Stimulated activated CD4-positive, alpha-beta T cell treated with anti-CD3 and anti-CD28 coated beads, TNF-alpha, amount 100 ng/mL, for 1 hour (primary cell): ENCODE results near the gene MKI67.
"Not testable (repeated sequence)": the region's sequence is repeated elsewhere in the genome, so short reads cannot be mapped to it uniquely, and the experiment has no call there.

Experiments used
- DNase-seq, 3 donors: peaks; one replicate each; pipeline ENCODE4 v3.0.0-alpha.2; 2020; ENCODE audit warnings: low read depth in 3 of 3, low spot score in 1 of 3

Gene MKI67, protein sequence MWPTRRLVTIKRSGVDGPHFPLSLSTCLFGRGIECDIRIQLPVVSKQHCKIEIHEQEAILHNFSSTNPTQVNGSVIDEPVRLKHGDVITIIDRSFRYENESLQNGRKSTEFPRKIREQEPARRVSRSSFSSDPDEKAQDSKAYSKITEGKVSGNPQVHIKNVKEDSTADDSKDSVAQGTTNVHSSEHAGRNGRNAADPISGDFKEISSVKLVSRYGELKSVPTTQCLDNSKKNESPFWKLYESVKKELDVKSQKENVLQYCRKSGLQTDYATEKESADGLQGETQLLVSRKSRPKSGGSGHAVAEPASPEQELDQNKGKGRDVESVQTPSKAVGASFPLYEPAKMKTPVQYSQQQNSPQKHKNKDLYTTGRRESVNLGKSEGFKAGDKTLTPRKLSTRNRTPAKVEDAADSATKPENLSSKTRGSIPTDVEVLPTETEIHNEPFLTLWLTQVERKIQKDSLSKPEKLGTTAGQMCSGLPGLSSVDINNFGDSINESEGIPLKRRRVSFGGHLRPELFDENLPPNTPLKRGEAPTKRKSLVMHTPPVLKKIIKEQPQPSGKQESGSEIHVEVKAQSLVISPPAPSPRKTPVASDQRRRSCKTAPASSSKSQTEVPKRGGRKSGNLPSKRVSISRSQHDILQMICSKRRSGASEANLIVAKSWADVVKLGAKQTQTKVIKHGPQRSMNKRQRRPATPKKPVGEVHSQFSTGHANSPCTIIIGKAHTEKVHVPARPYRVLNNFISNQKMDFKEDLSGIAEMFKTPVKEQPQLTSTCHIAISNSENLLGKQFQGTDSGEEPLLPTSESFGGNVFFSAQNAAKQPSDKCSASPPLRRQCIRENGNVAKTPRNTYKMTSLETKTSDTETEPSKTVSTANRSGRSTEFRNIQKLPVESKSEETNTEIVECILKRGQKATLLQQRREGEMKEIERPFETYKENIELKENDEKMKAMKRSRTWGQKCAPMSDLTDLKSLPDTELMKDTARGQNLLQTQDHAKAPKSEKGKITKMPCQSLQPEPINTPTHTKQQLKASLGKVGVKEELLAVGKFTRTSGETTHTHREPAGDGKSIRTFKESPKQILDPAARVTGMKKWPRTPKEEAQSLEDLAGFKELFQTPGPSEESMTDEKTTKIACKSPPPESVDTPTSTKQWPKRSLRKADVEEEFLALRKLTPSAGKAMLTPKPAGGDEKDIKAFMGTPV (N-terminal part only)

DNA sequence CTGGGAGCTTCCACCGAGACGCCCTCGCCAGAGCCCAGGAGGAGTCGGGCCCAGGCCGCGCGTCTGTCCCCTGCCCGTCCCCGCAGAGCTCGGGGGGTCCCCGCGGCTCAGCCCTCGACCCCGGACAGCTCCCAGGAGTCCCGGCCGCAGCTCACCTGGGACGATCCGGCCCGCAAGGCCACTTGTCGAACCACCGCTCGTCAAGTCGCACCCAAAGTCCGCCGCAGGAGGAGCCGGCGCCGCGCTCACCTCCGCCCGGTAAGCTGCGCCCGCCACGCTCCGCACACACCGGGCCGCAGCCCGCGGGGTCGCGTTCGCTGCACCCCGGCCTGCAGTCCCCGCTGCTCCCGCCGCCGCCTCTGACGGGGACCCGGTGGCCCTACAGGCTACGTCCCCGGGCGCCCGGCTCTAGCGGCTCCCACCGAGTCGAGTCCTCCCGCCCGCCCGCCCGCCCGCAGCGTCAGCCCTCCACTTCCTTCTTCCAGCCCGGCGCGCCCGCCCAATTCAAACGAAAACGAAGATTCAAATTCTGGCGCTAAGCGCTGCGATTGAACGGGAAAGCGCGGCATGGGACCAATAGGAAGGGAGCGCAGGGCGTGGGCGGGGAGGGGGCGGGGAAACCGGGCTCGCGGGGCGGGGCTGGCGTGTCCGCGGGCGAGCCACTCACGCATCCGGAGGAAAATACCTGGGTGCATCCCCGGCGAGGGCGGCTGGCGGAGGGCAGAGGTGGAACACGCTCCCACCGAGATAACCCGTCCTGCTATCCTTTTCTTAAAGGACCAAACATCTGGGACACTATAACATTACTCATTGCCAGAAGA lies at the start of gene MKI67:
Gene MKI67 (minus strand): TSS at position 480 of the 821 bp plus-strand sequence. CDS start 756 bp downstream, outside the sequence.
- peak; percentile 69 to 85 (median 76) for DNase-seq

DNA sequence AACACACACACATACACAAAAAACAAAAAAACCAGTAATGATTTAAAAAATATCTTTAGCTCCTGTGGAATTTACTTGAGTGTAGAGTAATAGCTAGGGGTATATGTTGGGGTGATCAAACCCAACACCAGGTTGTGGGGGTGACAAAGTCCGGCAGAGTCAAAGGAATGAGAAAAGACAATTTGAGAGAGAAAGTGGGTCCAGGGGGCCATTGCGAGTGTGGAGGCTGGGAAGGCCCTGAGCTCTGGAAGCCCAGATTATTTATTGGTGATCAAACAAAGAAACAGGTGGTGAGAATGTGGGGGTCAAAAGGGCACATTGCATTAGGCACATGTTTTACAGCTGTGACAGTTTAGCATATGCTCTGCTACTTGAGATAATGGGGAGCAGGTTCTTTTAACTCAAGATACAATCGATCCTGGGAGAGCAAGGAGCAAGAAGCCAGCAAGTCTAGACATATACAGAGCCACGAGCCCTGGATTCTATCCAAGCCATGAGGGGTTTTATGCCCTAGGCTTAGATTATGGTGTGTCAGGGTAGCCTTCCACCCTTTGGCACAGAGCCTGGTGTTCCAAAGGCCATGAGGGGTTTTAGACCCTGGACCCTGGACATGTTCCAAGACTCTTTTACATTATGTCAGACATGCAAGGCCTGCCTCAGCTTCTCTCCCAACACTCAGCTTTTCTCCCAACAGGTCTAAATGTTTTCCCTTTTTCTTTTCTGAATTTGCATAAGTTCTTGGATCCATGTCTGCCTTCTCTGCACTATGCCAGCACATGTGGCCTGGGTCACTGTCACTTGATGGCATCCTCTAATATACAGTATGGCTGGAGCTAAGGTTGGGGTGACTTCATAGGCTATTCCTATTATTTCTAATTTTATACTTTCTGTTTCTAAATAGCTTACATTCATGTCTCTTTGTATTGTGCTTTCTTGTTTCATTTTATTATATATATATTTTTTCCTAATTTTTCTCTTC lies 48.6 kb upstream of the MKI67 start:
- DNase-seq = no peak

DNA sequence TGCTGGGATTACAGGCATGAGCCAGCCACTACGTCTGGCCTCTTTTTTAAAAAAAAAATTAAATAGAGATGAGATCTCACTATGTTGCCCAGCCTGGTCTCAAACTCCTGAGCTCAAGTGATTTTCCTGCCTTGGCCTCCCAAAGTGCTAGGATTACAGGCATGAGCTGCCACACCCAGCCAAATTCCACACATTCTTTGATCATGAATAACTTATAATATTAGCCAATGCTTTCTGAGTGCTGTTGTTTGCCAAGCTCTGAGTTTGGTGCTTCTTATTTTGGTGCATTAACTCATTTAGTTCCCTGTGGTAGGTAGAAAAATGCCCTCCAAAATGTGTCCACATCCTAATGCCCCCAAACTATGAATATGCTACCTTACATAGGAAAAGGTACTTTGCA lies 47.2 kb upstream of the MKI67 start:
- no peak for DNase-seq

DNA sequence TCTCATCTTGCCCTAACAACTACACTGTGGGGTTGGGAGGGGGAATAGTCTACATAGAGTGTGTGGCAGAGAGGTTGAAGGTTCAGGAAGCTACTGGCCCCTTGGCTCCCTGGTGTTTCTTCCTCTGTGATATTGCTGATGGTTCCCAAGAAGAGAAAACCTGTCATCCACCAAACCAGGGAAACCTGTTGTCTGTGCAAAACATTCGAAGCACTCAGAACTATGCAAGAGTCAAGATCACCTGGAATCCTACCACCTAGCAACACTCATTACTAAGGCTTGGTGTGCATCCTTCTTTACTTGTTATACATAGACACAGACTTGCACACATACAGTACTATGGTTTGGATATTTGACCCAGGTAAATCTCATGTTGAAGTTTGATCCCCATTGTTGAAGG lies 46.5 kb upstream of the MKI67 start:
- DNase-seq = no peak

DNA sequence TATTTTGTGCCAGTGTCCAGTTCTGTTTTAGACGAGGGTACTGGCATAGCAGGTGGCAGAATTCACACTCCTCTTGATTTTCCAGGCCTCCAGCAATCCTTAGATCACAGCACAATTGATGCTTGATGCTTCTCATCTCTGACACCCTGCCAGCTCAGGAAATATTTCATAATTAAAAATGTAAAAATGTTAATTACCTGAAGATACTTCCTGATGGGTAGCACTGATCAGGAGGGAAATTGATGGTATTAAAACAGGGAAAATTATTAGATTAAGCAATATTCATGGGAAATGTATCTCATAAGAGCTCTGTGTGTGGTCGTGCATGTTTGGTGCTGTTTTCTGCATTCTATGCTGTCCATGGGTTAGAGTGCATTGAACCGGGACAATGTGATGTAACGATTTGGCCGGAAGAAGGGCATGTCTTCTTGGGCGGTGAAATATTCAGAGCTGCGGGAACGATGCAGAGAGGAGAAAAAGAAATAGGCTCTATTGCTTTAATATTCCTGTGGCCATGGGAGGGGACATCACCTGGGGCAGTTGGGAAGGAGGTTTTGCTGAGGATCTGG lies 43.7 kb upstream of the MKI67 start:
- DNase-seq = no peak

DNA sequence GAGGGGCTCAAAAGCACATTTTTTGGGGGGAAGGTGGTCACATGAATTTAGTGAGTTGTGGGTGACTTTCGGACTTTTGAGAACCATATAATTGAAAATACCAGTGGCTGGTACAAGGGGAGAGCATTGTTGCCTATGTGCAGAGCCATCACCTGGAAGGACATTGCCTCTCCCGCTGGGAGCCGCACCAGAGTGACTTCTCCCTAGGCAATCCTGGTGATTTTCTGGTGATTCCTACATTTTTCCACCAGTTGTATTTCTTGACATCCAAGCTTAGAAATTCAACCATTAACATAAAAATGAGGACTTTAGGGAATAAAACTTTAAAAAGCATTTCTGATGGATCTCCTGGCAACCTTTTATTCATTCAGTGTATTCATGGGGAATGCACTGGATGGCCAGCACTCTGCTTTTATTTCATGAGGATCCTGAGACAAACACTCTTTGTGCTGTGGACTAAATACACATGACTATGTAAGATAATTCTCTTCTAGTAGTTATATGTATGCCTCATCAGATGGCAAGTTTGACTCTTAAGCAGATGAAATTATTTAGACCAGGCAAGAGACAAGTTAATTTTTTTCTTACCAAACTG lies 41.8 kb upstream of the MKI67 start:
- DNase-seq = no peak

DNA sequence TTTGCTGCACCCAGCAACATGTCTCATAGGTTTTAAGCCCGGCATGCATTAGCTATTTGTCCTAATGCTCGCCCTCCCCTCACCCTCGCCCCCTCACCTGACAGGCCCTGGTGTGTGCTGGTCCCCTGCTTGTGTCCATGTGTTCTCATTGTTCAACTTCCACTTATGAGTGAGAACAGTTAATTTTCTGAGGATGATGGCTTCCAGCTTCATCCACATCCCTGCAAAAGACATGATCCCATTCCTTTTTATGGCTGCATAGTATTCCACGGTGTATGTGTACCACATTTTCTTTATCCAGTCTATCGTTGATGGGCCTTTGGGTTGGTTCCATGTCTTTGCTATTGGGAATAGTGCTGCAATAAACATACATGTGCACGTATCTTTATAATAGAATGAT lies 40.9 kb upstream of the MKI67 start:
- not testable (repeated sequence) for DNase-seq

DNA sequence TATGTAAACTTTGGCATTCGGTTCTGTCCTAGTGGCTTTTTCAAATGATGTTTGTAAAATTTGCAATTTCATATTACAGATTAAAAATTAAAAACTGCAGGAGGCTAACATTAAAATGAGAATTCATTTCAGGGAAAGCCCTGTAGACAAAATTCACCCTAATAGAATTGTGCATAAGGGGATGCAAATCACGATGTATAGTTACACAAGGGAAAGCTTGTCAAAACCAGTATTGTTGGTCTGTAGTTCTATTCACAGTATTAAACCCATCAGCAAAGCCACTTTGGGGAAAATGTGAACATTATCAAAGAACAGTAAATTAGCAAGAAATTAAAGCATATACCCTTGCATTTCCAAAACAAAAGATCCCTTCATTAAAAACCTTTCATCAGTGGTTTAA lies 39.9 kb upstream of the MKI67 start:
- no peak for DNase-seq

DNA sequence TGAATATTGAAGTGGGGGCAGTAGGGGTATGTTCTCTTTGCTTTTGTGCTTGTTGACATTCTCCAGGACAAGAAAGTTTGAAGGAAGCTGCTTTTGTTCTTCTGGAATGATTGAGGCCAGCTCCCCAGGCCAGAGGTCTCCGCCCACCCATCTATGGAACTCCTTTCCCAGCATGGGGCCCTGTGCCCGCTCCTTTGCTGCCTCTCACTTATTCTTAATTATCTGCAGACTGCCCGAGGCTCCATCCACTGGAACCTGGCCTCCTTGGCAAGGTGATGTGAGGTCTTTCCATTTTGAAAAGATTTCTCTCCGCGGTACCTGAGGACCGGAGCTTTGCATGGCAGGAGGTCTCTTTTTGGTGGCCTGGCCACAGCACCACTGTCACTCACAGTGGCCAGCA lies 39.3 kb upstream of the MKI67 start:
- no peak for DNase-seq

DNA sequence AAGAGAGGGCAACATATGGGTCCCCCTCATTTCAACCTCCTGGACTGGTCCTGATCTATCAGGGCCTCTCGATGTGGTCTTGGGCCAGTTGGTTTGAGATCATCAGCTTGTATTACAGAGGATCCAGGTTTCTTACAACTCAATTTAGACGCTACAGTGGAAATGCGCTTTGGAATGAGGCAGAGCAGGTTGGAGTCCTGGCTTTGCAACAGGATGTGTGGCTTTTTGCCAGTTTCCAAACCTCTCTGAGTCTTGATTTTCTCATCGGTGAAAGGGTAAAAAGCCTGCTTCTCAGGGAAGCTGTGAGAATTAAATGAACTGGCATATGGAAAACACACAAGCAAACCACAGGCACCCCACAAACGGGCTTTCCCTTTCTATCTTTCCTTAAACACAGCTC lies 37.5 kb upstream of the MKI67 start:
- DNase-seq = no peak

DNA sequence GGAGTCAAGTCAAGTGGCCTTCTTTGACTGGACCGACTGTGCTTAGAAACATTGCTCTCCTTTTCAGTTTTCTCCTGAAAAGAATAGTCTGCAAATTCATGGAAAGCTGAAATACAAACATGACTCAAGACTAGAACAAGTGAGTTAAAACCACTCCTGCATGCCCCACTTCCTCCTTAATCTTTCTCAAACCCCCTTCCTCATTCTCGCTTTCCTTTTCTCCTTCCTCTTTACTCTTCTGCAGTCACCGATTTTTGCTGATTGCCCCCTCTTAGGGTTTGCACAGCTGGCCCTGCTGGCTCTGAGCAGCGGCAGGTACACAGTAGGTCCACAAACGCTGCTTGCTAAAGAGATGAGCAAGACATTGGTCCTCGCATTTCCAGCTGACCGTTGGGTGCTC lies 34.8 kb upstream of the MKI67 start:
- DNase-seq = no peak

DNA sequence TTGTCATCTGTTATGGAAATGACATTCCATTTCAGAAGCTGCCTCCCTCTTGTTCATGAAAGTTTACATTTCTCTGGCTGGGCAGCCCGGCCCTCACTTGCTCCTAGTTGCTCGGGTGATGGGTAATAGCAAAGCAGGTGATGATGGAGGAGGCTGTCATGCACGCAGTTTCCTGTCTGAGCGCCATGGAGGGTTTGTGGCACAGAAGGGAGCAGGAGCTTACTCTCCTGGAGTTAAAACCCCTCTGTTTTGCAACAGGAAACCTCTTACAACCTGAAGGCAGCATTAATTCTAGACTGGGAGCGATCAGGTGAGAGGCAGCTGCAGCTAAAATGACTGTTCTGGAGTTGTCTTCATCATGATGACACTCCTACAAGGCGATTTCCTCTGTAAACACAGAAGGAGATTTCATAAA lies 34.1 kb upstream of the MKI67 start:
- DNase-seq = no peak

DNA sequence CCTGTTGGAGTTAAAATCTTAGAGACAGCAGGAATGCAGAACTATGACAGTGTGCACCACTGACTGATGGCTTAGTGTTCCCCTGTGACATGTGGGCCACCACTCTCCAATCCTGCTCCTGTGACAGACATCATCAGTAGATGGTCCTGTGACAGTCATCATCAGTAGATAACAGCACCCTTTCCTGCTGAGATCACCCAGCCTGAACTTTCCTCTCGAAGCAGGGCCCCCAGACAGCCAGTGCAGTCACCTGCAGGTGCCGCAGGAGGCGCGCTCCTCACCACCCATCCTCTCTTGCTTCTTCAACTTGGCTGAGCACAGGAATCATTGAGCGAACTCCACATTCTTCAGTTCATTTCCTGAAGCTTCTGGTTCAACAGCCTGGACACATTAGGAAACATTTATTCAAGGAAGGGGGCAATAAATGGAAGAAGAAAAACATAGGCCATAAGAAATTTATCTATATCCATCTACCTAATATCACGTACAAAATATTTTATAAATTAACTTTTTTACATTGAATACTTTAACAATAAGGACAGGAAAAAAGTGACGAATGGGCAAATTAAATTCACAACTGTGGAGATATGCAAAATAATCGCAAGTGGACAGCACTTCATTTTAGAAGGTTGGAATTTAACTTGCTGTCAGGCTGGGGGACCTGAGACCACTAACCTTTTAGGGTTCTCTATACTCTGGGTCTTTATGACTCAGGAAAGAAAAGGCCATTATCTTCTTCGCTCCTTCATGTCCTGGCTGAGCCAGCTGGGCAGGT lies 32.0 kb upstream of the MKI67 start:
- no peak for DNase-seq

DNA sequence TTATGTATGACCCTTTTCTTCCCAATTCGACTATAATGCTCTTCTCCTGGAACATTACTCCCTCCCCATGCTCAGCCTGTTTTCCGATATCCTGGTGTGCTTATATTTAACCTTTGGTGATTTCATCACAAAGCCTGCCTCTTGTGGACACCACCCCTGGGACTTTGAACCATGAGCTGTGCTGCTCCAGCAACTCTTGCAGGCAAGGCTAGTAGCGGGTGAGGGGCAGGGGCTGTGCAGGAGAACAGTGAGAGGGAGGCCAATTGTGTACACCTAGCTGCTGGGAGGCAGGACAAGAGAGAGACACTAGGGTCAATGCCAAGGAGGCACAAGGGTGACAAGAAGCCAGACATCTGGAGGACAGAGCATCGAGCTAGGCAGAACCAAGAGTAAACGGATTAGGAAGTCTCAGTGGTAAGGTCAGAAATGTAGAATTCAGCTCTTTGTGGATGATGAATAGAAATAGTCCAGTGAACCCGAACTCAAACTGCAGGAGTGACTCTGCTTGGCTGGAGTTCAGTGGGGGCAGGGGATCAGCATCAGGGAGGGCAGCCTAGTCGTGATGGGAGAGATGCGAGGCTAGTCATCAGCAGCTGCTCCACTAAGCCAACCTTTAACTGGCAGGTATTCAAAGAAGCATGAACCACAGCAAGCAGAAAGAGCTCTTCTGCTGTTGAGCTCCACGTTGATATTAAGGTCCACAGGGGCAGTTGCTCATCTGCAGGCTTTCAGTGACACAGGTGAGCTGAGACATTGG lies 31.0 kb upstream of the MKI67 start:
- no peak for DNase-seq

DNA sequence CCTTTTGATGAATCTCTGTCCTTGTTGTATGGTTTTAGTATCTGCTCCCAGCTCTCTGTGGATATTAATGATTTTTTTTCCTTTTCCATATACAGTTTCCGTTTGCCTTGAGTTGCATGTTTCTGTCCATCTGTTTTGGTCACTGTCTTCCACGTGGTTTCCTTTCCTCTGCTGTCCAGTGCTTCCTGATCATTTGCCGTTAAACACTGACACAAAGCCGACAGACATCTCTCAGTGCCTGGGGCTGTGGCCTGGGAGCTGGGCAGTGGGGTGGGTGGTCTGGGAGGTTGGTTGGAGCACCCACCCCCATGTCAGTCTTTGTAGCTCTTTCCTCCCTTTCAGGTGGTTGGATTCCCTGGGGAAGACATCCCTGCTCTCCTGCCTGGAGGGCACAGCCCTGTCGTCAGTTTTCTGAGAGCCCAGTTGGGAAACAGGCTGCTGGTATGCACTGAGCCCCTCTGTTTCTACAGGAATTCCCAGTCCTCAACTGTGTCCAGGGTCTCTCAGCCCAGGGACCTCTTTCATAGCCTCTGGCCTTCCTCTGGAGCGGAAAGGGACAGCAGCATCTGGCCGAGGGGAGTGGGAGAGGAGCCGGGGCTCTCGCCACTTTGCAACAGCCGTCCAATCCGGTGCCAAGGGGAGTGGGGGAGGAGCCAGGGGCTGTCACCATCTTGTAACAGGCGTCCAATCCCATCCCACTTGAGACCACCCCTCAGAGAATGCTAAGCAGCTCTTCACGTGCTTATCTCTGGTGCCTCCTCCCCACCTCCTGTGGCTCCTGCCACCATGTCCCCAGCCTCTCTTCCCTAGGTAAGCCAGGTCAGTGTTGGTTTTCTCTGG lies 26.7 kb upstream of the MKI67 start:
- DNase-seq = no peak

DNA sequence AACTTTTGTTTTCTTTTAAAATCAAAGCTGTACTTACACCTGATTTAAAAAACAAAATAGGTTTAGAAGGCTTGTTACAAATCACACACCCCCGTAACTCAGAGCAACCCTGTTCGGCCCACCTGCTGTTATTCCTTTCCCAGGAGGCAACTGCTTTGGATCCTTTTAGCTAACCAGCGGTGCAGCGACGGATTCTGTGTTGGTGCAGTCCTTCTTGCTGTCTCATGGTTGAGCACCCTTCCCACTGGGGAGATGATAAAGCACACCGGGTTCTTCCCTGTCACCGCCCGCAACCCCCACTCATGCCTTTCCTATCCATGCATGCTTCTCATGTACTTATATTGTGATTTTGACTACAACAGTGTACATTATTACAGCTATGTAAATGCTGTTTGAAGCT lies 24.8 kb upstream of the MKI67 start:
- no peak for DNase-seq
